EL (cell line): ENCODE measurements around the gene NPAS3.

Source experiments
- DNase-seq: peaks from one replicate; pipeline ENCODE4 v3.0.0-alpha.2; 2016

Gene NPAS3

DNA sequence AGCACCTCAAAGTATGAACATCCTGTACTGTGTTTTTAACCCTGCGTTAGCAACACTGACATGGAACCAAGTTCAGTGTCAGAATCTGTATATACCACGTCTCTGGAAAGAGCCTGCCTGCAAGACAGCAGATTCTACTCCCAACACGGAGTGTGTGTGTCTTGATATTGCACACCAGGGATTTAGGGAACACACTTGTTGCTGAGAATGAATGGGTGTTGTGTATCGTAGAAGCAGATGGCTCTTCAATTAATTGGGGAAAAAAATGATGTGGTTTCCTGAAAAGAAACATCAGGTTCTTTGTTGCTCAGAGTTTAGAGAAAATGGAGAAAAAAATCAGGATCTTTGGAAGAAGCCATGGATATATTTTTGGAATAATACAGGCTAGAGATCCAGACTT is 841.4 kb downstream of the NPAS3 start:
- DNase-seq, result no peak

DNA sequence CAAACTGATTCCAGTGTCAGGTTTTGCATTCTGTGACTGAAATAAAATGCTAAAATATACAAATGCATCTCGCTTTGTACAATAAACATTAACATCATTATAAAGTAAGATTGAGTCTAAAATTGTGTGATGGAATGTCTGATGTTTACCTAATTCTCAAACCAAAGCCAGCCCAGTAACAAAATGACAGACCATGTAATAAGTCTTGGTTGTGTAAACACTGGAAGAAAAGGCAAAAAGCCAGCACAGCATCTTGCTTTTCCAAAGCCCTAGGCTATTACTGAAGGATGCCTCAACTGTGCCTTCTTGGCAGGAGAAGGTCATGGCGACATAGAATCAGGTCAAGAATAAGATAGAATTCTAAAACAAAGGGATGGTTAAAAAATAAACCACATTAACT is 842.6 kb downstream of the NPAS3 start:
- peak; percentile 58 for DNase-seq

DNA sequence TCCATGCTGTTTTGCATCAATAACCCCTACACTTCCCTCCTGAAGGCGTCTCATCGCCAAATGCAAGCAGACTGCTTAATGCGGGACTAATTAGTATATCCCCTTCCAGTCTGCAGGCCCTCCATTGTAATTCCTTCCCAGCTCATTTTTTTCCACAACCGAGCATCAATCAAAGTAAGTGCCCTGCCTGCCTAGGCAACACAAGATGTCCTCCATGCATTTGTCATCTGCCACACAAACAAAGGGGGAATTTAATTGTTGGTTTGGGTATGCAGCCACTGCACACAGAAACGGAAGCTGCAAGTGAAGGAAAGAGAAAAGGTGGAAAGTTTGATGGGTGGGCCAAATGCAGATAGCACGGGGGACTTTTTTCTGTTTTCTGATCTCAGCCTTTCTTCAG is 844.2 kb downstream of the NPAS3 start:
- DNase-seq, result no peak

DNA sequence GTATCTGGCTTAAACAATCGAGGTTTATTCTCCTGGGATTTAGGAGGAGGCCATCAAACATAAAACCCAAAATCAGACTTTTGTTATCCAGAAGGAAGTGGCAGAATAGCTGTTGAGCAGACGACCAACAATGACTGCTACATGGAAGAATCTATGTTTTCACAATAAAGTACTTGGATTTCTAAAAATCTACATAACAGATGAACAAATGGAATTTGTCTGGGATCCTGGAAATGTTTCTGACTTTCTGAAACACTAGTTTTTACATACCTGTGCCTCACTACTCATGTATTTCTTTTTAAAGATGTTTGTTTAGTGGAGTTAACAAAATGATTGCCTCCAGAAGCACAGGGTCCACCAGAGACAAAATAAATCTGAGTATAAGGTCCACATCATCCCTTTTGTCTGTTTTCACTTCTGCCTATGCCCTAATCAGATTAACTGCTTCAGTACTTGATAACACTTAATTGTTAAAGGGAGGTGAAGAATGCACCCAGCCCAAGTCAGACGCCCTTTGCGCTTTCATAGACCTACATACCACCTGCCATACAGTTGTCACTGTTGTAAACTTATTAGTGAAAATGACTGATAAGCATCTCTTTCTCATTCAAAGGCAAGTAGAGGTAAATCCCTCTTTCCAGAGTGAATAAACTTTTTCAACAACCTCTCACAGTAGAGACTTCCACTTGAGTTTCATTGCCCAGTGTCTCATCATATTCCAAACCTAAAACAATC is 847.6 kb downstream of the NPAS3 start:
- no peak for DNase-seq

DNA sequence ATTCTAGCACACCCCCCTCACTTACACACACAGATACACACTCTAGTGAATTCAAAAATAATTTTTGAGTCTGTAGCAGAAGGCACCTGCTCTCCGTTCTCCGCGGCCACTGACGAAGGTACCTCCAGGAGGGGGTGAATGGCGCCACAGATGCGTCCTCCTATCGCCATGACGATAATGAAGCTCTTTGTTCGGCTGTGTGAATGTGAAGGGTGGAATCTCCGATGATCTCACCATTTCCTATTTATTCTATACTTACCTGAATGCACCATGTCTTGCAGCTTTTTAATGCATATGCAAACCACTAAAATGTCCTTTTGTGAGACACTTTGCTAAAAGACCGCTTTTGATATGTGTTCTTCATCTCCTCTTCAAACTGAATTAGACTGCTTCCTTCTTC is 849.5 kb downstream of the NPAS3 start:
- DNase-seq, result no peak

DNA sequence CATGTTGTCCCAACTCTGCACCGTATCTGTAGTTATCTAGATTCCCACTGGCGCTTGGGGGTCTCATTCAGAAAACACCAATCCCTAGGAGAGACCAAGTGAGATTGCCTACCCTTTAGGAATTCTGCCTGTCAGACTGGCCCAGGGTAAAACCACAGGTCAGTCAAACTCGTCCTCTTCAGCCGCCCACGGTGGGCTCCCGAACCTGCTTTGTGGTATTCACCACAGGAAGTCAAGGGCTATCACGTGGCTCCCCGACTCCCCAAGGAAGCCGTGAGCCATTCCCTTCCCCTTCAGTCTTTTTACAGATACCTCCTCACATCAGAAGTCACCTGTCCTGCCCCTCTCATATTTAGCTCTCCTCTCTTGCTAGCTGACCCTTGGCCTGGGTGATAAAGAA is 852.3 kb downstream of the NPAS3 start:
- no peak for DNase-seq

DNA sequence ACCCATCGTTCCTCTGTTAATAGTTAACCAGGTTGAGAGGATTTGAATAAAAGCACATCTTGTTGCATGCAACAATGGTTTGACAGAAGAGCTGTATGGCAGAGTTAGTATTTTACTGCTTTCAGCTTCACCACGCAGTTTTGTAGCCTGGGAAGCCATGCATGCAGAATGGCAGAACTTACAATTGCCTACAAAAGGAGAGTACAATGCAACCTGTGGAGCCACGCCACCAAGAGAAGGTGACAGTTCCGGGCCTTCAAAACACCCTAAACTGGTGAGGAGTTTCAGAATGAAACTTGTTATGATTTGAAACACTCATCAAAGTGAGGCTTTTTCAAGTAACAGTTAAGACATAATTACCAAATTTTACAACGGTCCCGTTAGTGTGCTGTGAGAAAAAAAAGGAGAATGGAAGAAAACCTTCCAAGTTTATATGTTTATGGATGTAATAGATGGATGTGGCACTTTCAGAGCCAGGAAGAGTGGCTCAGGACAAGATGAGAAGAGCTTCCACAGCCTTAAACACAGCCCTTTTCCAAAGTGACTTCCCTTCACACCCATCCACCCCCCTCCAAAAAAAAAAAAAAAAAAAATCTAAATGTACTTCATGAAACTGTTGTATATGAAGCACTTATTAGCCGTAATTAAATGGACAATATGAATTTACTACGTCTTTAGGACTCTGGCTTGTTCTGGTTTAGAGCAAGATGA is 853.5 kb downstream of the NPAS3 start:
- no peak for DNase-seq

DNA sequence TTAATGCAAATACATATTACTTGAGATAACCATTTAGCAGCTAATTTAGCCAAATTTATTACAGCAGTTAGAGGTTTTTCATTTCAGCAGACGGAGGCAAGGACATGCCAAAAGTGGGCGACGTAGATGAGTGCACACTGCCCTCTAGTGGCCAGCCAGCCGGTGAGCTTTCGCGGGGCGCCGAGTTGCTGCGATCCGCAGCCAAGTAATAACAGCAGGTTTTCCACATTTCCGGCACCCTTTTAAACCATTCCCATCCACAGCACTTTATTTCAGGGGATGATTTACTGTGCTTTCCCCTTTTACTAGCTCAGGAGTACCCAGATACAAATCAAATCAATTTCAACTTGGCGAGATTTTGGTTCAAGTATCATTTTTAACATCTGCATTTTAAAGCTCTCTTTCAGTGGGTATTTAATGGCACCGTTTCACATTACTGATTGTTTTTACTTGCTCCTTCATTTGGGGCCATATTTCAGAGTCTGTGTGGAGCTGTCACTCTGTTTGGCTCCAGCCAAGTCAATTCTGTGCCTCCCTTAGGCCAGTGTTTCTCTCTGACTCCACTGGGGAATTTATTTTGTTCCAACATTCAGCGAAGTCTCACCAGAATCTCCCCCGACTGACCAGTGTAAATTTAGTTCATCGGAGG is 854.2 kb downstream of the NPAS3 start:
- peak; percentile 77 for DNase-seq

DNA sequence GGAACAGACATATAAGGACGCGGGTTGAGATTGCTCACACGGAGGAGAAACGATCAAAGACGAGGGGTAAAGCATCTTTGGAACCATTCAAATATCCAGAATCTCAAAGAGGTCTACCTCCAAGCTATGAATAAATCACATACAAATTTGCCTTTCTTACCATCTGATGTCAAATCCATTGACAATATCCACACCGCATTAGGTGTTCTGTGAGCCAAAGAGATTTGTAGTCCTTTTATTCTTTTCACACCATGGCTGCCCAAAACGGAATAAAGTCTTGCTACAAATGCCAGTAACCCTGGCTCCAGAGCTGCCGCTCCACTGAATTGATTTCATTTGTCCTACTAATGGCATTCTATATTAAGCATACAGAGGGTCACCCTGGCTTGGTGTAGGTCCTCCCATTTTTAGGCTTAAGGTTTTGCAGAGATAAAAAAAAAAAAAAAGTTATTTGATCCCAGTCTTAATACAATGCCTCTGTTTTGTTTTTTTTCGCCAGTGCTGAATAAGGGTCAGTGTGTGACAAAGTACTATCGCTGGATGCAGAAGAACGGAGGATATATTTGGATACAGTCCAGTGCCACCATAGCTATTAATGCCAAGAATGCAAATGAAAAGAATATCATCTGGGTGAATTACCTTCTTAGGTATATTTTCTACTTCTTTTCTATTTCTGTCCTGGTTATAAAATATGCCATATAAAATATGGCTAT is 854.9 kb downstream of the NPAS3 start:
- no peak for DNase-seq

DNA sequence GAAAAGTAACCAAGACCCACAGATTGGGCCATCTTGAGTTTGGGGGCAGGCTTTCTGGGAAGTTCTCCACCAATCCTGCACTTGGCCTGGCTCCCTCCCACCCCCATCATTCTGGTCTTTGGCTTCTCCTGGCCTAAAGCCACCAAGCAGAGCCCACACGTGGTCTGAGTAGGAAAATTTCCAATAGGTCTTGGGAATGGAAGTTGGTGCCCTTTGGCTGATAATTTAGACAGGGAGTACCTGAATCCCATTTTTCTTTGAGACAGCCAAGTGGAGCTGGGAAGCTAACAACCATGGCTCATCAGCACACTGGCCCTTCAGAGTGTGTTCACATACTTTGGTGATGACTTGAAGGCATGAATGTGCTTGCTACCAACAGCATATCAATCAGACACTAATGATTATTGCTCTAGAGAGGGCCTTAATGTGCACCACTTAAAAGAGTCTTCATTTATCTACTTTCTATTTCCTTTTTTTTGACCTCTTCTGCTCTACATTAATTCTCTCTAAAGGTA is 856.2 kb downstream of the NPAS3 start:
- peak; percentile 47 for DNase-seq

DNA sequence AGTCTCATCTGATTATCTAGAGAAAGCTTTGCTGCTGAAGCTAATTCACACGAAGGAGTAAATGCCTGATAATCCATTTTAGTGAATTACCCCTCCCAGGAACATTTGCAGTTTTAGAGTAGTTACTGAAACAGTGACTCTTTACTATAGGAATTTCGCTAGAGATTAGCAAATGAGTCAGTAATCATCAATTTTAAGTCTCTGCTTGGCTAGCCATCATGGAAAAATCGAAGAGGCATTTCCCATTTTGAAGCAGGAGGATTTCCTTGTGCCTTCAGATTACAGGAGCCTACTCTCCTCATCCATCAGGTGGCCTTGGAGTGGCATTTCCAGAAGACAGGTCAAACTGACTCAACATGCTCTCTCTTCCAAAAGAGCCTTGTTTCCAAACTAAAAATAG is 857.7 kb downstream of the NPAS3 start:
- peak; percentile 21 for DNase-seq

DNA sequence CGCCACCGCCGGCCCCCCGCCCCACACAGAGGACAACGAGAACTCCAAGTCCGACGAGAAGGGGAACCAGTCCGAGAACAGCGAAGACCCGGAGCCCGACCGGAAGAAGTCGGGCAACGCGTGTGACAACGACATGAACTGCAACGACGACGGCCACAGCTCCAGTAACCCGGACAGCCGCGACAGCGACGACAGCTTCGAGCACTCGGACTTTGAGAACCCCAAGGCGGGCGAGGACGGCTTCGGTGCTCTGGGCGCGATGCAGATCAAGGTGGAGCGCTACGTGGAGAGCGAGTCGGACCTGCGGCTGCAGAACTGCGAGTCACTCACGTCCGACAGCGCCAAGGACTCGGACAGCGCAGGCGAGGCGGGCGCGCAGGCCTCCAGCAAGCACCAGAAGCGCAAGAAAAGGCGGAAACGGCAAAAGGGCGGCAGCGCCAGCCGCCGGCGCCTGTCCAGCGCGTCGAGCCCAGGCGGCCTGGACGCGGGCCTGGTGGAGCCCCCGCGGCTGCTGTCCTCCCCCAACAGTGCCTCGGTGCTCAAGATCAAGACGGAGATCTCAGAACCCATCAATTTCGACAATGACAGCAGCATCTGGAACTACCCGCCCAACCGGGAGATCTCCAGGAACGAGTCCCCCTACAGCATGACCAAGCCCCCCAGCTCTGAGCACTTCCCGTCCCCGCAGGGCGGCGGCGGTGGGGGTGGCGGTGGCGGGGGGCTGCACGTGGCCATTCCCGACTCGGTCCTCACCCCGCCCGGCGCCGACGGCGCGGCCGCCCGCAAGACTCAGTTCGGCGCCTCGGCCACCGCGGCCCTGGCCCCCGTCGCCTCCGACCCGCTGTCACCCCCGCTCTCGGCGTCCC is 861.3 kb downstream of the NPAS3 start:
- no peak for DNase-seq

DNA sequence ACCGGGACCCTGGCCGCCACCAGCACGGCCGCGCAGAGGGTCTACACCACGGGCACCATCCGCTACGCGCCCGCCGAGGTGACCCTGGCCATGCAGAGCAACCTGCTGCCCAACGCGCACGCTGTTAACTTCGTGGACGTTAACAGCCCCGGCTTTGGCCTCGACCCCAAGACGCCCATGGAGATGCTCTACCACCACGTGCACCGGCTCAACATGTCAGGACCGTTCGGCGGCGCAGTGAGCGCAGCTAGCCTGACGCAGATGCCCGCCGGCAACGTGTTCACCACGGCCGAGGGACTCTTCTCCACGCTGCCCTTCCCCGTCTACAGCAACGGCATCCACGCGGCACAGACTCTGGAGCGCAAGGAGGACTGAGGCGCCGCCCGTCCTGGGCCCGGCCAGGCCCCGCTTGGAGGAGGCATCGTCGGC is 862.1 kb downstream of the NPAS3 start:
- DNase-seq, result no peak

DNA sequence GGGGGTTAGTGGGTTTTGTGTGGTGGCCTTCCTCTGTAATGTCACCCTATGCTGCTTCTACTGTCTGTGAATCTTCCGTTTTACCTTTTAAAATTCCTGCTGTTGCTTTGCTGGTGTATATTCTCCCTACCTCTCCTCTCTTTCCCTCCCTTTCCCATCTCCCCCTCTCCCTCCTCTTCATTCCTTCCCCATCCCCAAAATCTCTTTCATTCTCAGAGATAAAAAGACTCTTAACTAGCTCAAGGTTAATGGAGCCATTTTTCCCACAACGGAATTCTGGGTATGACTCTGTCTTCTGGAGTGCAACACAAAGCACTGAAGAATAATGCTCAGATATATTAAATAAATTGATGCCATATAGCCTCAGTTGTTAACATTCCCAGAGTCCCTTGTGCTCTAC is 864.1 kb downstream of the NPAS3 start:
- DNase-seq, result no peak

DNA sequence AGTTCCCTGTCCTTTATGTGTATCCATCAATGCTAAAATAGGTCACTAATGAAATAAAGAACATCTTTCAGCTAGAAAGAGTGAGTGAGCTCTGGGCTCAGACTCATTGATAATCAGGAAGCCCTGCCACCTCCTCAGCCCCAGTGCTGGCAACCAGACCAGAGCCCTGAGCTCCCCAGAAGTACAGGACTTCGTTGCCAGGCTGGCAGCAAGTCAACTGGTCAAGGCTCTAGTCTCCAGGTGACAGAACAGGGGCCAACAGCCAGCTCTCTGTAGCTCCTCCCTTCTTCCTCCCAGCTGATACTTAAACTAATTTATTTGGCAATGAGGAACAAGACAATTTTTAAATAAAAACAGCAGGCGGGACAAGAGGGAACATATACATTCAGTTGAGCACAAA is 866.9 kb downstream of the NPAS3 start:
- DNase-seq, result no peak

DNA sequence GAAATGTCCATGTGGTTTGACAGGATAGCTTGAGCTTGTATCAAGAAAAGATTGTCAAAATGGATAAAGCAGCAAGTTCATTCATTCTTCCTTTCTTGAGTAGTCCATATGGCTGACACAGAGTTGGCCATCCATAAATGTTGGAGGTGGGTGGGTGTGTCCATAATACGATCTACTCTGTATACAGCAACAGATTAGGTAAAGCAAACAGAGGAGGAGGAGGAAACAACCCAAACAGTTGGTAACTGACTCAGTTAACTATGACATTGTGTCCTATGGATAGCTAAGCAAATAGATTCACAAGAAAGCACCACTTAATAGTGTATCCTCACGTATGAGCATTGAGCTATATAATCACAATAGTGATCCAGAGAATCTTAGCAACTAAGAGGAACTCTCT is 868.2 kb downstream of the NPAS3 start:
- no peak for DNase-seq

DNA sequence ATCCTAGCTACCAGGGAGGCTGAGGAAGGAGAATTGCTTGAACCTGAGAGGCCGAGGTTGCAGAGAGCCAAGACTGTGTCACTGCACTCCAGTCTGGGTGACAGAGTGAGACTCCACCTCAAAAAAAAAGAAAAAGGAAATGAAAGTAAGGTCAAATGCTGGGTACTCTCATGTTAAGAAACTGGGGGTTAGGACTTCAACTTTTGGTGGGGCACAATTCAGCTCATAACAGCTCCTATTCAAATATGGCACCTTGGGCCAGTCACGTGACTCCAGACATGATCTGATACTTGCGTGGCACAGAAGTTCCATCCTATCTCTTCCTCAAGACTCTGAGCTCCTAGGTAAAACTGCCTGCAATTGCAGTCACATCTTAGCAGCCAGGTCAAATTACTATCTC is 869.5 kb downstream of the NPAS3 start:
- no peak for DNase-seq

DNA sequence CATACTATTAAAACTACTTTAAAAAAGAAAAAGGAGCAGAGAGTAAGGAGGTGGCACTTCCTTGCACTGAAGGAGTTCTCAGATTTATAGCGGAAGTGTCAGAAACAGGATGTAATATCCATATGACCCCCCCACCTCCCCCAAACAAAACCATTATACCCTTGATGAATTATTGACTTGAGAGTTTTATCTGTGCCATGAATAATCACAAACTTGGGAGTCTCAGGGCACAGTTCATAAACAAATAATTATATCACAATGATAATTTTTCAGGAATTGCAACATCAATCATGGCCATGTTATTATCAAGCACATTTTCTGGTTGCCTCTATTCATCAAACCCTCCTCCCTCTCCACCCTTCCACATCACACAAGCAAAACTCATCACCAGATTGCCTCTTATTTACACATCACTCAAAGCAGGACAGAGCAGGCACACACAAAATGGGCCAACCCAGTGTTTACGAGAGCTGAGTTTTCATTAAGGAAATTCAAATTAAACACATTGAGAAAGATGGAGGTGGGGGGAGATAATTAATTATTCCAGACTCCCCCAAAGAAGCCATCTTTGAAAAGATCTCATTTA is 870.8 kb downstream of the NPAS3 start:
- DNase-seq, result no peak

DNA sequence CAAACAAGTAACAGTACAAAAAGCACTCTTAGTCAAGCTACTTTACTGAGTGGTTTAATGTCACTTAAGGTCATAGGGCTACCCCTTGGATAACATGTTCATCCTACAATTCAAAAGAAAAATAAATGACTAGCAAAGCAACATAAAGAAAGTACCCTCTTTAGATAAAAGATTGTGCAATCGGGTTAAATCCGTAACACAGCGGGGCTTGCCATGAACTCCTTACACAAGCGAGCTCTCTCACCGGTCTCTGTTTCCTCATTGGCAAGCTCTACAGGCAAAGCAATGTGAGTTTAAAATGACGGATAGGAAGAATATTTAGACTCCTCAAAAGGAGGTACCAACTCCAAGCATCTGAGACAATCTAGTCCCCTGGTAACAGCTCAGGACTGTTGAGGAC is 871.6 kb downstream of the NPAS3 start:
- DNase-seq, result no peak

DNA sequence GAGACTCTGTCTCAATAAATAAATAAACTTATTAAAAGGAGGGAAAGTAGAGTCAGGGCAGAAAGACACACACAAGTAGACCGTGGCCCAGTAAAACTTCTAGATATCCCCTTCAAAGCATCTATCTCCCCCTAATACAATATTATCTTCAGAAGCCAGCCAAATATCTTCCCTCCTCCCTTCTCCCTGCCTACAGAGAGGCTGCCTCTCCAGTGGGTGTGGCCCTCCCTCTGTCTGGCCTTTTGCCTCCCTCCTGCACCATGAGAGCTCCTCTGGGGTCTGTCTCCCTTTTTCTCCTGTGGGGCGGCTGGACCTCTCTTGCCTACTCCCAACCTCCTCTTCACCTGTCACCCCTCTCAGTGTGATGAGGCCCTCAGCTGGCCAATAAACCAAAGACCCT is 873.0 kb downstream of the NPAS3 start:
- DNase-seq, result no peak

DNA sequence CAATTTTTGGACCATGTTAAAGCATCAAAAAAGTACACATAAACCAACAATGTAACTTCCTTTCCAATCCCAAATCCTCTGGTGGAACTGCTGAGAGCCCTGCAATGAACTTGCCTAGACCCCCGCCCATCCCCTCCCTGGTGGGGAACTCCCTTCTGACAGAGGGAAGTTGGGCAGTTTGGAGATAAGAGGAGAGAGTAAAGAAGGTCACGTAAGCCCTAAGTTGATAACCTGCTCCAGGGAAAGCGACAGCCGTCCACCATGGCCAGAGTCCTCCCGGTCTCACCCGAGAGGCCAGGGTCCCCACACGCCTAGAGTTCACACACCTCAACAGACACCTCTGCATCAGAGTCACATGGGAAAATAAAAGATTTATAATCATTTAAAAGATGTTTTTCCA is 873.5 kb downstream of the NPAS3 start:
- DNase-seq, result no peak

DNA sequence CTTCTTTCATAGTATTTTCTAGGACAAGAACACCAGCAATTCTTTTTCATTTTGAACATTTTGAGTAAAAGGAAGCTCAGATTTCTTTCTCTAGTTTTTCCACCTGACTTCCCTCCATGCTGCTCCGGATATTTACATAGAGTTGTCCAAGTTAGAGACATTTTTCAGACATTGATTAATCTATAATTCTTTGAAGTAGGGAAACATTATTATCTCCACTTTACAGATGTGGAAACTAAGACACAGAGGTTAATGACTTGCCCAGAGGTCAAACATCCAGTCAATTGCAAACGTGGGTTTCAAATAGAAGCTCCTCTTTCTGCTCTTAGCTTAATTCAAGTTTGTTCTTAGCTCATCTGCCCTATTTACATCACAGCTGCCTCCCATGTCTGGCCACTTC is 873.9 kb downstream of the NPAS3 start:
- no peak for DNase-seq
